Measurements from ENCODE around the gene COL23A1.

DNA sequence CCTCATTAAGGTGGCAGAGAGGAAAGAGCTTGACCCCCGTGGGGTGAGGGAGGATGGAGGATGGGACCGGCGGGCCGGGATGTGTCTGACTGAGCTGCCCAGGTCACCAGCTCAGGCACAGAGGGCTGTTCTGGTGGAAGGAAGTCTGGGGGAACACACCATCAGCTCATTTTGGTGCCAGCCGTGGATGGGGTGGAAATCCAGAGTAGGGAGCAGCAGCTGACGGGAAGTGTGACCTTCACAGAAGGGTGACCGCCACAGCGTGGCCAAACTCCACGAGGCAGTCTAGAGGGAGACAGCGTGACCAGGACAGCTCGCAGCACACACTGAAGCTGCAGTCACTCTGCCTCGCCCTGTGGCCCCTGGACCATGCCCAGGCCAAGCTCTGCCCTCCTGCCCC, 312.3 kb downstream of the COL23A1 start:
- TF ChIP-seq CTCF (optimal IDR thresholded peaks at IDR 0.05 in 1 of 3, IDR thresholded peaks at IDR 0.05 in 1 of 3, conservative IDR thresholded peaks at IDR 0.05 in 1 of 3; ENCODE audit: extremely low read depth in 1 of 3, insufficient read depth in 2 of 3, low read length in 3 of 3) (no peak), EZH2 (IDR thresholded peaks at IDR 0.05; ENCODE audit: low read length) (no peak)
